K562 (cell line): ENCODE data around the gene CD244. TPM values are rescaled to one million over a fixed set of nuclear protein-coding genes. Genes with fewer than 3 reads are reported as not detected.
A peak's percentile ranks its signal among the peaks of the same experiment; 100 is the strongest.

Source experiments
- ARID1B ChIP-seq: fragments of 450-650 bp; IDR thresholded peaks from 2 replicates; pipeline ENCODE4 v1.6.1; 2016; ENCODE audit warnings: antibody characterized with exemption, mild to moderate bottlenecking, inconsistent platforms
- ATF3 ChIP-seq, 2 experiments: fragments of 450-650 bp in 1 of 2; sonication (generic) in 1 of 2; formaldehyde crosslinking in 1 of 2; IDR thresholded peaks in 1 of 2; conservative IDR thresholded peaks in 1 of 2; 2 replicates each; pipeline versions ENCODE4 v1.6.1 to v1.8.1; 2016 to 2023; ENCODE audit warnings: mild to moderate bottlenecking in 2 of 2, moderate library complexity in 2 of 2, inconsistent platforms in 1 of 2, missing genetic modification reagents in 1 of 2
- BACH1 ChIP-seq: fragments of 200-800 bp; sonication (Bioruptor generic); IDR thresholded peaks from 2 replicates; pipeline ENCODE4 v1.6.1; 2016; ENCODE audit warnings: missing genetic modification characterization, missing compliant biosample characterization
- ELF1 ChIP-seq: fragments of 200-800 bp; sonication (Bioruptor generic); IDR thresholded peaks from 2 replicates; pipeline ENCODE4 v1.6.1; 2016; ENCODE audit warnings: missing genetic modification characterization, missing compliant biosample characterization
- FOSL1 ChIP-seq: fragments of 200-800 bp; sonication (Bioruptor generic); conservative IDR thresholded peaks from 2 replicates; pipeline ENCODE4 v1.6.1; 2016; ENCODE audit warnings: missing genetic modification characterization, missing compliant biosample characterization
- HES1 ChIP-seq: fragments of 450-650 bp; IDR thresholded peaks from 2 replicates; pipeline ENCODE4 v1.6.1; 2016; ENCODE audit warnings: low read depth, mild to moderate bottlenecking, moderate library complexity
- JUND ChIP-seq, 2 experiments: IDR thresholded peaks; 2 replicates in 1 of 2; 3 replicates in 1 of 2; pipeline ENCODE4 v1.6.1; 2011; ENCODE audit warnings: borderline replicate concordance in 2 of 2, low read depth in 2 of 2, low read length in 2 of 2, improper control_type of control experiment in 1 of 2, missing biosample characterization in 1 of 2, missing genetic modification characterization in 1 of 2, missing genetic modification reagents in 1 of 2
- NFE2 ChIP-seq: IDR thresholded peaks from 2 replicates; pipeline ENCODE4 v1.6.1; 2014; ENCODE audit warnings: antibody characterized with exemption, low read depth
- ZBTB7A ChIP-seq: IDR thresholded peaks from 2 replicates; pipeline ENCODE4 v1.6.1; 2011; ENCODE audit warnings: low read depth, mild to moderate bottlenecking, low read length, moderate library complexity, borderline replicate concordance; ENCODE audit not compliant: control insufficient read depth
- ZNF512 ChIP-seq: IDR thresholded peaks from 2 replicates; pipeline ENCODE4 v1.6.1; 2016; ENCODE audit warnings: missing genetic modification characterization, missing compliant biosample characterization
- polyA plus RNA-seq, 8 experiments: library from polyadenylated mRNA; depleted of rRNA in 4 of 8; stranded (reverse) in 5 of 8; unstranded in 3 of 8; fragments of >200 nt; fragmentation: Nextera tagmentation in 2 of 8; fragmentation: Illumina TruSeq in 1 of 8; extraction: Ambion mirVana in 2 of 8; extraction: Trizol in 1 of 8; gene quantifications; 2 replicates each; pipeline versions ENCODE4 v1.2.1 to v1.2.3, GENCODE V29; 2011 to 2014; ENCODE audit warnings: inconsistent platforms in 1 of 8, missing spikeins in 1 of 8
- total RNA-seq, 7 experiments: library from RNA; depleted of rRNA in 6 of 7; stranded (reverse); fragments of >200 nt in 6 of 7; fragmentation: Illumina TruSeq in 2 of 7; extraction: Trizol in 2 of 7; gene quantifications; 2 replicates each; pipeline versions ENCODE4 v1.2.1 to v1.2.3, GENCODE V29; 2011 to 2021; ENCODE audit warnings: low replicate concordance in 1 of 7
- TF ChIP-seq, protein P1 (sequence below): sonication (generic); IDR thresholded peaks from 2 replicates; pipeline ENCODE4 v1.6.1; 2016
- TF ChIP-seq, protein P2 (sequence below): fragments of 450-650 bp; IDR thresholded peaks from 2 replicates; pipeline ENCODE4 v1.6.1; 2014; ENCODE audit warnings: low read depth, mild to moderate bottlenecking, moderate library complexity, borderline replicate concordance
- TF ChIP-seq, protein P3 (sequence below): fragments of 450-650 bp; formaldehyde crosslinking; IDR thresholded peaks from 2 replicates; pipeline ENCODE4 v1.4.0; 2020; ENCODE audit warnings: mild to moderate bottlenecking, mixed read lengths
- TF ChIP-seq, protein P4 (sequence below), 2 experiments: fragments of 200-800 bp in 1 of 2; sonication (Bioruptor generic) in 1 of 2; sonication (generic) in 1 of 2; formaldehyde crosslinking in 1 of 2; IDR thresholded peaks in 1 of 2; conservative IDR thresholded peaks in 1 of 2; 2 replicates each; pipeline versions ENCODE4 v1.5.0 to v1.6.1; 2016 to 2020; ENCODE audit warnings: missing compliant biosample characterization in 1 of 2, missing genetic modification characterization in 1 of 2, missing genetic modification reagents in 1 of 2

Gene CD244
- total and polyA plus RNA-seq, 9 of the 15 experiments (the other 6 are each of a cell fraction or from before 2014, with no cell fraction given) = not detected

DNA sequence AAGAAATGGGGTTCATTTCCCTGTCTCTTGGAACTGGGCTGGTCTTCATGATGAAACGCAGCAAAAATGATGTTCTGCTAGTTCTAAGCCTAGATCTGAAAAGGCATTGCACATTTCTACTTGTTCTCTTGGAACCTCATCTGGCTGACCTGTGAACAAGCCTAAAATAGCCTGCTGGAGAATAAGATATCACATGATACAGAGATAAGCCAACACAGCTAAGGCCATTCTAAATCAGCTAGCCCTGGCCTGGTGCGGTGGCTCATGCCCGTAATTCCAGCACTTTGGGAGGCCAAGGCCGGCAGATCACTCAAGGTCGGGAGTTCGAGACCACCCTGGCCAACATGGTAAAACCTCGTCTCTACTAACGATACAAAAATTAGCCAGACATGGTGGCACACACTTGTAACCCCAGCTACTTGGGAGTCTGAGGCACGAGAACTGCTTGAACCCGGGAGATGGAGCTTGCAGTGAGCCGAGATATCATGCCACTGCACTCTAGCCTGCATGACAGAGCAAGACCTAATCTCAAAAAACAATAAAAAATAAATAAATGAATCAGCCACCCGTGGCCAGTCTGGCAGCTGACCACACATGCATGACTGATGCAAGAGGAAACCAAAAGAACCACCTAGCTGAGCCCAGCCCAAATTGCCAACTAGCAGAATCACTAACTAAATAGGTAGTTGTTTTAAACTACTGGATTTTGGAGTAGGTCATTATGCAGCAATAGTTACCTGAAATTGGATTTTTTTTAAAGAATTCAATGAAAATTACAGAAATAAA lies 18.0 kb downstream of the CD244 start (continued):
- TF ChIP-seq, protein P1, sequence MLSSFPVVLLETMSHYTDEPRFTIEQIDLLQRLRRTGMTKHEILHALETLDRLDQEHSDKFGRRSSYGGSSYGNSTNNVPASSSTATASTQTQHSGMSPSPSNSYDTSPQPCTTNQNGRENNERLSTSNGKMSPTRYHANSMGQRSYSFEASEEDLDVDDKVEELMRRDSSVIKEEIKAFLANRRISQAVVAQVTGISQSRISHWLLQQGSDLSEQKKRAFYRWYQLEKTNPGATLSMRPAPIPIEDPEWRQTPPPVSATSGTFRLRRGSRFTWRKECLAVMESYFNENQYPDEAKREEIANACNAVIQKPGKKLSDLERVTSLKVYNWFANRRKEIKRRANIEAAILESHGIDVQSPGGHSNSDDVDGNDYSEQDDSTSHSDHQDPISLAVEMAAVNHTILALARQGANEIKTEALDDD = peak; percentile 72
- TF ChIP-seq ARID1B = peak; percentile 41; the same call in 1 of the 2 replicates
- TF ChIP-seq ZBTB7A = no peak
- no peak for TF ChIP-seq ZNF512 (tag)
- TF ChIP-seq, protein P2, sequence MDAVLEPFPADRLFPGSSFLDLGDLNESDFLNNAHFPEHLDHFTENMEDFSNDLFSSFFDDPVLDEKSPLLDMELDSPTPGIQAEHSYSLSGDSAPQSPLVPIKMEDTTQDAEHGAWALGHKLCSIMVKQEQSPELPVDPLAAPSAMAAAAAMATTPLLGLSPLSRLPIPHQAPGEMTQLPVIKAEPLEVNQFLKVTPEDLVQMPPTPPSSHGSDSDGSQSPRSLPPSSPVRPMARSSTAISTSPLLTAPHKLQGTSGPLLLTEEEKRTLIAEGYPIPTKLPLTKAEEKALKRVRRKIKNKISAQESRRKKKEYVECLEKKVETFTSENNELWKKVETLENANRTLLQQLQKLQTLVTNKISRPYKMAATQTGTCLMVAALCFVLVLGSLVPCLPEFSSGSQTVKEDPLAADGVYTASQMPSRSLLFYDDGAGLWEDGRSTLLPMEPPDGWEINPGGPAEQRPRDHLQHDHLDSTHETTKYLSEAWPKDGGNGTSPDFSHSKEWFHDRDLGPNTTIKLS = no peak
- peak; percentile 16; the same call in 1 of the 2 replicates for TF ChIP-seq ELF1
- TF ChIP-seq HES1 = peak; percentile 27; the same call in 1 of the 2 replicates
- peak; percentile 32; the same call in 1 of the 2 replicates for TF ChIP-seq BACH1 (tag)
- TF ChIP-seq, protein P3, sequence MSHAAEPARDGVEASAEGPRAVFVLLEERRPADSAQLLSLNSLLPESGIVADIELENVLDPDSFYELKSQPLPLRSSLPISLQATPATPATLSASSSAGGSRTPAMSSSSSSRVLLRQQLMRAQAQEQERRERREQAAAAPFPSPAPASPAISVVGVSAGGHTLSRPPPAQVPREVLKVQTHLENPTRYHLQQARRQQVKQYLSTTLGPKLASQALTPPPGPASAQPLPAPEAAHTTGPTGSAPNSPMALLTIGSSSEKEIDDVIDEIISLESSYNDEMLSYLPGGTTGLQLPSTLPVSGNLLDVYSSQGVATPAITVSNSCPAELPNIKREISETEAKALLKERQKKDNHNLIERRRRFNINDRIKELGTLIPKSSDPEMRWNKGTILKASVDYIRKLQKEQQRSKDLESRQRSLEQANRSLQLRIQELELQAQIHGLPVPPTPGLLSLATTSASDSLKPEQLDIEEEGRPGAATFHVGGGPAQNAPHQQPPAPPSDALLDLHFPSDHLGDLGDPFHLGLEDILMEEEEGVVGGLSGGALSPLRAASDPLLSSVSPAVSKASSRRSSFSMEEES (CRISPR knock-in tag) = peak; percentile 62
- TF ChIP-seq NFE2 = peak; percentile 50; the same call in 1 of the 2 replicates
- TF ChIP-seq JUND (IDR thresholded peaks at IDR 0.05; ENCODE audit: borderline replicate concordance, low read depth, low read length) = peak; percentile 29; the same call in 1 of the 2 replicates
- TF ChIP-seq JUND (tag; IDR thresholded peaks at IDR 0.05; ENCODE audit: borderline replicate concordance, low read depth, low read length) = no peak
- peak; percentile 48; the same call in 1 of the 2 replicates for TF ChIP-seq ATF3 (IDR thresholded peaks at IDR 0.05)
- no peak for TF ChIP-seq ATF3 (CRISPR knock-in tag; conservative IDR thresholded peaks at IDR 0.05)
- TF ChIP-seq, protein P4, sequence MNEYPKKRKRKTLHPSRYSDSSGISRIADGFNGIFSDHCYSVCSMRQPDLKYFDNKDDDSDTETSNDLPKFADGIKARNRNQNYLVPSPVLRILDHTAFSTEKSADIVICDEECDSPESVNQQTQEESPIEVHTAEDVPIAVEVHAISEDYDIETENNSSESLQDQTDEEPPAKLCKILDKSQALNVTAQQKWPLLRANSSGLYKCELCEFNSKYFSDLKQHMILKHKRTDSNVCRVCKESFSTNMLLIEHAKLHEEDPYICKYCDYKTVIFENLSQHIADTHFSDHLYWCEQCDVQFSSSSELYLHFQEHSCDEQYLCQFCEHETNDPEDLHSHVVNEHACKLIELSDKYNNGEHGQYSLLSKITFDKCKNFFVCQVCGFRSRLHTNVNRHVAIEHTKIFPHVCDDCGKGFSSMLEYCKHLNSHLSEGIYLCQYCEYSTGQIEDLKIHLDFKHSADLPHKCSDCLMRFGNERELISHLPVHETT (CRISPR knock-in tag; conservative IDR thresholded peaks at IDR 0.05 in 1 of 2, IDR thresholded peaks at IDR 0.05 in 1 of 2) = 0 out of 4 replicates have a peak, but pooled peaks of 1 of the 2 experiments have one; percentile 26
- TF ChIP-seq FOSL1 (tag) = peak; percentile 91
